Uterus (tissue), 4 donors: Measurements from ENCODE around the gene CRIM1. TPM values are rescaled to one million over a fixed set of nuclear protein-coding genes. Genes with fewer than 3 reads are reported as not detected.

Experiments
- DNase-seq, 2 donors: peaks; one replicate each; pipeline ENCODE4 v3.0.0-alpha.2; 2019 to 2020
- H3K27ac ChIP-seq, 2 donors: fragments of 200-600 bp; sonication (generic); 1 replicate in 1 of 2; 2 replicates in 1 of 2; pipeline ENCODE4 v1.5.1; 2016 to 2018
- H3K27me3 ChIP-seq, 2 donors: fragments of 200-600 bp; sonication (generic); one replicate each; pipeline ENCODE4 v1.5.1; 2018 to 2019; ENCODE audit warnings: control low read depth in 1 of 2
- H3K36me3 ChIP-seq, 2 donors: fragments of 200-600 bp; sonication (generic); one replicate each; pipeline ENCODE4 v1.5.1; 2019; ENCODE audit warnings: control low read depth in 1 of 2
- H3K4me1 ChIP-seq, 2 donors: fragments of 200-600 bp; sonication (generic); one replicate each; pipeline ENCODE4 v1.5.1; 2018 to 2019; ENCODE audit warnings: control low read depth in 1 of 2
- H3K4me3 ChIP-seq, 2 donors: fragments of 200-600 bp; sonication (generic); 1 replicate in 1 of 2; 2 replicates in 1 of 2; pipeline ENCODE4 v1.5.1; 2018 to 2019; ENCODE audit warnings: mild to moderate bottlenecking in 1 of 2
- H3K9me3 ChIP-seq, 2 donors: fragments of 200-600 bp; sonication (generic); one replicate each; pipeline ENCODE4 v1.5.1; 2019; ENCODE audit warnings: control low read depth in 1 of 2
- CTCF ChIP-seq, 4 experiments: fragments of 200-600 bp in 2 of 4; fragments of 450-650 bp in 2 of 4; sonication (generic) in 2 of 4; IDR thresholded peaks; one replicate each; pipeline ENCODE4 v1.5.1; 2016 to 2019; ENCODE audit warnings: antibody characterized with exemption in 4 of 4, mild to moderate bottlenecking in 2 of 4, moderate library complexity in 1 of 4
- POLR2A ChIP-seq, 2 donors: fragments of 450-650 bp; IDR thresholded peaks; one replicate each; pipeline ENCODE4 v1.6.1; 2016; ENCODE audit warnings: antibody characterized with exemption in 2 of 2, mild to moderate bottlenecking in 1 of 2, moderate library complexity in 1 of 2
- intact Hi-C: fragments of 100-400 bp; cut with DNase I; formaldehyde crosslinking; loops from one replicate; pipeline ENCODE4 v1.15.1; 2023; ENCODE audit warnings: low total_unique reads
- total RNA-seq, 4 donors: library from RNA; depleted of rRNA in 3 of 4; stranded (reverse); fragments of >200 nt in 3 of 4; gene quantifications; one replicate each; pipeline versions ENCODE4 v1.1.0 to v1.2.4, GENCODE V29; 2014 to 2023
- donor health status: DM: yes; HTN: yes; CAD: no.

Gene CRIM1
- total RNA-seq, 4 donors from 2014 or later: 51.2 to 168 (median 66.6) TPM

DNA sequence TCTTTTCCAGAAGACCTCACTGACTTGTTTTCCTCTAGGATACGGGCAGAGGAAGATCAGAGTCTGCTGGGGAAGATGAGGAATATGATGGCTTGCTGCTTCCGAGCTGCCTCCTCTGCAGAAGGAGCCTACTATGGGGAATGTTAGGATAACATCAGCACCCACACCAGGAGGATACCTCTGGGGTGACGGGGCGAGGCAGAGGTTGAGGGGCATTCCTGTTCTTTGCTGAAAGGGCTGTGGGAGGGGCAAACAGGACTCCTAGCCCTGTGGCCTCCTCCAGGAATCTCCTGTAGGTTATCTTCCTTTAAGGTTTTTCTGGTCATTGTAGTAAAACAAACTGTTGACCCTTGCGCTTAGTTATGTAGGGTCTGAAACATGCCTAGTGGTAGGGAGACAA is 102.5 kb downstream of the CRIM1 start:
- H3K27ac ChIP-seq: no peak overlapping the region
- intact Hi-C loops: no loop called here

GRCh38 chr2:36459725-36460137 is 104.2 kb downstream of the CRIM1 start:
- Histone ChIP-seq H3K27me3 (no peaks in the 10 kb centered on the region), H3K27ac (peak overlapping the region in 1 of 2 donors; percentile 73), H3K36me3 (no peaks in the 10 kb centered on the region), H3K4me3 (no peak overlapping the region), H3K9me3 (no peaks in the 10 kb centered on the region), H3K4me1 (peaks cover 0 to 21% of the 10 kb centered on the region in 2 donors)
- intact Hi-C loops: no loop called here
- DNase-seq: no peak
- no peak for TF ChIP-seq POLR2A (IDR thresholded peaks at IDR 0.05)
- peak in 3 of 4 experiments; percentile 31 to 49 (median 32) for TF ChIP-seq CTCF (IDR thresholded peaks at IDR 0.05)

More for the DNA sequence above, 102.5 kb downstream of the CRIM1 start:
- Histone ChIP-seq H3K9me3 (no peaks in the 10 kb centered on the region), H3K27me3 (no peaks in the 10 kb centered on the region), H3K4me3 (no peak overlapping the region), H3K4me1 (peaks cover 0 to 21% of the 10 kb centered on the region in 2 donors), H3K36me3 (no peaks in the 10 kb centered on the region)
- DNase-seq: no peak
- TF ChIP-seq POLR2A (IDR thresholded peaks at IDR 0.05) (no peak), CTCF (IDR thresholded peaks at IDR 0.05) (no peak)

- peaks cover 0 to 12% of the 10 kb centered on the region in 2 donors for H3K4me1 ChIP-seq
- no peaks in the 10 kb centered on the region for H3K27me3 ChIP-seq
- H3K9me3 ChIP-seq: no peaks in the 10 kb centered on the region
- peak overlapping the region; percentile 46 to 73 for H3K27ac ChIP-seq
- no peak for DNase-seq
- no peaks in the 10 kb centered on the region for H3K36me3 ChIP-seq
- H3K4me3 ChIP-seq: no peak overlapping the region
- TF ChIP-seq CTCF (IDR thresholded peaks at IDR 0.05) (no peak), POLR2A (IDR thresholded peaks at IDR 0.05) (peak in 1 of 2 donors; percentile 41)
- intact Hi-C loops: no loop called here
Measured at GRCh38 chr2:36461039-36461681, 105.6 kb downstream of the CRIM1 start.

GRCh38 chr2:36462311-36462935 is 106.8 kb downstream of the CRIM1 start:
- intact Hi-C loops: no loop called here
- H3K9me3 ChIP-seq: no peaks in the 10 kb centered on the region
- no peak for TF ChIP-seq POLR2A (IDR thresholded peaks at IDR 0.05)
- no peak for TF ChIP-seq CTCF (IDR thresholded peaks at IDR 0.05)
- peaks cover 0 to 6% of the 10 kb centered on the region in 2 donors for H3K4me1 ChIP-seq
- H3K36me3 ChIP-seq: no peaks in the 10 kb centered on the region
- peak overlapping the region in 1 of 2 donors; percentile 73 for H3K27ac ChIP-seq
- H3K4me3 ChIP-seq: no peak overlapping the region
- H3K27me3 ChIP-seq: no peaks in the 10 kb centered on the region
- DNase-seq: no peak

DNA sequence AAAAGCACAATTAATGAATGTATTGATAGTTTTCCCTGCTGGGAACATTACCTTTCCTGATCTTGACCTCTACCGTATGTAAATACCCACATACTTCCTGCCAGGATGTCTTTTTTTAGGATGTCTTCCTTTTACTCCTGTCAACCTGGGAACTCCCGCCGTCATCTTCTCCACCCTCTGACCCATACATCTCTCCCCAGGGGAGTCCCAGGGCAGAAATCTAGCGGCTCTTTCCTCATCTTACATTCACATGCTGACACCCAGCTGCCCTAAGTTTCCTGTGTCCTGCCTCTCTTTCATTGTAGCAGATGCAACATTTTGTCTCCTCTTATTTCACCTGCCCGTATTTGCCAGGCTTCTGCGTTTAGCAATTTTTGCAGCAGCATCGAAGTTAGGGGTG is 107.8 kb downstream of the CRIM1 start:
- DNase-seq: no peak
- H3K36me3 ChIP-seq: no peaks in the 10 kb centered on the region
- intact Hi-C loops: no loop called here
- no peak overlapping the region for H3K4me3 ChIP-seq
- no peaks in the 10 kb centered on the region for H3K27me3 ChIP-seq
- no peak for TF ChIP-seq POLR2A (IDR thresholded peaks at IDR 0.05)
- TF ChIP-seq CTCF (IDR thresholded peaks at IDR 0.05): no peak
- no peak overlapping the region for H3K27ac ChIP-seq
- no peaks in the 10 kb centered on the region for H3K9me3 ChIP-seq
- H3K4me1 ChIP-seq: peaks cover 0 to 6% of the 10 kb centered on the region in 2 donors
